ENCODE results near the gene MRPL50. TPM values are rescaled to one million over a fixed set of nuclear protein-coding genes. Genes with fewer than 3 reads are reported as not detected.

MRPL50 gene
- total RNA-seq, 4 donors from 2014 or later: 11.5 to 44.8 (median 23.2) TPM

DNA sequence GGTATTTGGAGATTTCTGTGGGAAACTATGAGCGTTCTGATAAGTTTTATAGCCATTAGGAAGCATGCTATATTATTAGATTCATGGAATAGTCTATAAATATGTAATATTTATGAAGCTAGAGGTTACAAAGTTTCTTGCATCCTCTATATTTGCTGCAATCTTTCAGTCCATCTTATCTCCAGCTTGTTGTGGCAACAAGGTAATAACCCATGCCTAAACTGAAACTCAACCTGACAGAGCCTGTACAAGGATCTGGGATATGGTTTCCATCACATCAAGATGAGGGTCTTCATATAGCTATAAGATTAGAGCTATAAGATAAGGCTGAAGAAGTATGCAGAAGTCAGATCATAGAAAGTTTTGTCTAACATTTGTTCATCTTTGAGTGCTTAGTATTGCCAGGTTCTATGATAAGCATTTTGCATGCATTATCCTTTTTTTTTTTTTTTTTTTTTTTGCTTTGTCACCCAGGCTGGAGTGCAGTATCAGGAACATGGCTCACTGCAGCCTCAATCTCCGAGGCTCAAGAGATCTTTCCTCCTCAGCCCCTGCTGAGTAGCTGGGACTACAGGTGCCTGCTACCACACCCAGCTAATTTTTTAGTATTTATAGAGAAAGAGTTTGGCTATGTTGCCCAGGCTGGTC, 28.4 kb downstream of the MRPL50 start:
- no peak overlapping the region for H3K4me3 ChIP-seq
- no peaks in the 10 kb centered on the region for H3K9me3 ChIP-seq
- intact Hi-C loops (cut with DNase I; ENCODE audit: low total_unique reads): no loop called here
- H3K4me1 ChIP-seq: no peaks in the 10 kb centered on the region
- DNase-seq: no peak
- H3K27ac ChIP-seq: no peak overlapping the region
- H3K27me3 ChIP-seq: no peaks in the 10 kb centered on the region
- TF ChIP-seq POLR2A (IDR thresholded peaks at IDR 0.05) (no peak), CTCF (IDR thresholded peaks at IDR 0.05) (no peak)
- no peaks in the 10 kb centered on the region for H3K36me3 ChIP-seq

- DNase-seq: no peak
- no peaks in the 10 kb centered on the region for H3K36me3 ChIP-seq
- no peak for TF ChIP-seq CTCF (IDR thresholded peaks at IDR 0.05)
- TF ChIP-seq POLR2A (IDR thresholded peaks at IDR 0.05): no peak
- intact Hi-C loops (cut with DNase I; ENCODE audit: low total_unique reads): no loop called here
- H3K9me3 ChIP-seq: no peaks in the 10 kb centered on the region
- no peak overlapping the region for H3K27ac ChIP-seq
- H3K4me3 ChIP-seq: no peak overlapping the region
- H3K4me1 ChIP-seq: no peaks in the 10 kb centered on the region
- no peaks in the 10 kb centered on the region for H3K27me3 ChIP-seq
Observed at GRCh38 chr9:101369286-101369685, 29.1 kb downstream of the MRPL50 start.

DNA sequence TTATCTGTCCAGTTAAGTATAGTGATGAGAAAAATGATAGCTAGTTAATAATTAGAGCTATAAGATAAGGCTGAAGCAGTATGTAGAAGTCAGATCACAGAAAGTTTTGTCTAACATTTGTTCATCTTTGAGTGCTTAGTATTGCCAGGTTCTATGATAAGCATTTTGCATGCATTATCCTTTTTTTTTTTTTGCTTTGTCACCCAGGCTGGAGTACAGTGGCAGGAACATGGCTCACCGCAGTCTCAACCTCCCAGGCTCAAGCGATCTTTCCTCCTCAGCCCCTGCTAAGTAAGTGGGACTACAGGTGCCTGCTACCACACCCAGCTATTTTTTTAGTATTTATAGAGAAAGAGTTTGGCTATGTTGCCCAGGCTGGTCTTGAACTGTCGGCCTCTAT, 31.1 kb downstream of the MRPL50 start:
- no peak overlapping the region for H3K4me3 ChIP-seq
- no peak for DNase-seq
- H3K9me3 ChIP-seq: no peaks in the 10 kb centered on the region
- no peak overlapping the region for H3K27ac ChIP-seq
- no peaks in the 10 kb centered on the region for H3K4me1 ChIP-seq
- intact Hi-C loops (cut with DNase I; ENCODE audit: low total_unique reads): no loop called here
- no peaks in the 10 kb centered on the region for H3K36me3 ChIP-seq
- no peak for TF ChIP-seq POLR2A (IDR thresholded peaks at IDR 0.05)
- TF ChIP-seq CTCF (IDR thresholded peaks at IDR 0.05): no peak
- no peaks in the 10 kb centered on the region for H3K27me3 ChIP-seq

- H3K4me1 ChIP-seq: no peaks in the 10 kb centered on the region
- no peak overlapping the region for H3K4me3 ChIP-seq
- intact Hi-C loops (cut with DNase I; ENCODE audit: low total_unique reads): no loop called here
- no peak overlapping the region for H3K27ac ChIP-seq
- no peak for DNase-seq
- TF ChIP-seq POLR2A (IDR thresholded peaks at IDR 0.05): no peak
- TF ChIP-seq CTCF (IDR thresholded peaks at IDR 0.05): no peak
- no peaks in the 10 kb centered on the region for H3K36me3 ChIP-seq
- H3K27me3 ChIP-seq: no peaks in the 10 kb centered on the region
- H3K9me3 ChIP-seq: no peaks in the 10 kb centered on the region
Observed at GRCh38 chr9:101366038-101366756, 32.2 kb downstream of the MRPL50 start.

GRCh38 chr9:101365181-101365580, 33.2 kb downstream of the MRPL50 start:
- H3K36me3 ChIP-seq: no peaks in the 10 kb centered on the region
- H3K4me1 ChIP-seq: no peaks in the 10 kb centered on the region
- H3K4me3 ChIP-seq: no peak overlapping the region
- DNase-seq: no peak
- TF ChIP-seq CTCF (IDR thresholded peaks at IDR 0.05) (no peak), POLR2A (IDR thresholded peaks at IDR 0.05) (no peak)
- no peaks in the 10 kb centered on the region for H3K9me3 ChIP-seq
- intact Hi-C loops (cut with DNase I; ENCODE audit: low total_unique reads): no loop called here
- H3K27ac ChIP-seq: no peak overlapping the region
- H3K27me3 ChIP-seq: no peaks in the 10 kb centered on the region

Data from uterus (tissue), 4 donors.